RWPE2 (cell line): ENCODE data around the gene TBC1D14.

Experiments
- ATAC-seq: fragments of 200-7000 bp; cut with Tn5 transposase; 3 replicates; pipeline ENCODE4 v1.9.1; 2021; ENCODE audit warnings: low read depth
- DNase-seq: peaks from one replicate; pipeline ENCODE4 v3.0.0-alpha.2; 2020; ENCODE audit warnings: low spot score
- H3K27ac ChIP-seq: fragments of 450-650 bp; 2 replicates; pipeline ENCODE4 v1.5.1; 2017; ENCODE audit warnings: mild to moderate bottlenecking; ENCODE audit not compliant: poor library complexity, severe bottlenecking
- H3K27me3 ChIP-seq: fragments of 250-450 bp; sonication (Bioruptor Pico); 2 replicates; pipeline ENCODE4 v1.5.1; 2021; ENCODE audit warnings: mild to moderate bottlenecking, moderate library complexity; ENCODE audit not compliant: insufficient read depth, poor library complexity, severe bottlenecking
- H3K36me3 ChIP-seq: fragments of 250-450 bp; sonication (Bioruptor Pico); 2 replicates; pipeline ENCODE4 v1.5.1; 2020; ENCODE audit warnings: low read depth, mild to moderate bottlenecking, moderate library complexity
- H3K4me1 ChIP-seq: fragments of 250-450 bp; sonication (Bioruptor Pico); 2 replicates; pipeline ENCODE4 v1.5.1; 2021; ENCODE audit warnings: mild to moderate bottlenecking, moderate library complexity; ENCODE audit not compliant: insufficient read depth, poor library complexity, severe bottlenecking
- H3K4me3 ChIP-seq: fragments of 250-450 bp; sonication (Bioruptor Pico); 2 replicates; pipeline ENCODE4 v1.5.1; 2021; ENCODE audit warnings: mild to moderate bottlenecking, moderate library complexity; ENCODE audit not compliant: severe bottlenecking
- H3K9me3 ChIP-seq: fragments of 250-450 bp; sonication (Bioruptor Pico); 2 replicates; pipeline ENCODE4 v1.5.1; 2021; ENCODE audit warnings: mild to moderate bottlenecking, moderate library complexity; ENCODE audit not compliant: severe bottlenecking
- CTCF ChIP-seq: fragments of 450-650 bp; IDR thresholded peaks from one replicate; pipeline ENCODE4 v1.5.1; 2017; ENCODE audit warnings: mild to moderate bottlenecking, moderate library complexity; ENCODE audit not compliant: poor library complexity, severe bottlenecking

TBC1D14 gene

GRCh38 chr4:7013175-7013574 lies 103.5 kb downstream of the TBC1D14 start:
- H3K9me3 ChIP-seq, result no peaks in the 10 kb centered on the region
- no peak for ATAC-seq
- no peak for TF ChIP-seq CTCF
- H3K4me3 ChIP-seq, result no peak overlapping the region
- no peak overlapping the region for H3K27ac ChIP-seq
- H3K27me3 ChIP-seq, result no peaks in the 10 kb centered on the region
- H3K36me3 ChIP-seq, result peaks cover 97% of the 10 kb centered on the region
- peaks cover under 1% of the 10 kb centered on the region for H3K4me1 ChIP-seq
- DNase-seq, result no peak

- DNase-seq (no peak), ATAC-seq (no peak)
- no peaks in the 10 kb centered on the region for H3K27me3 ChIP-seq
- no peak overlapping the region for H3K27ac ChIP-seq
- TF ChIP-seq CTCF, result no peak
- no peak overlapping the region for H3K4me3 ChIP-seq
- H3K9me3 ChIP-seq, result no peaks in the 10 kb centered on the region
- no peaks in the 10 kb centered on the region for H3K4me1 ChIP-seq
- H3K36me3 ChIP-seq, result peaks cover 90% of the 10 kb centered on the region
Measured at GRCh38 chr4:7014815-7015214, 105.2 kb downstream of the TBC1D14 start.

- ATAC-seq, result no peak
- DNase-seq, result no peak
- H3K36me3 ChIP-seq, result peaks cover 84% of the 10 kb centered on the region
- no peak overlapping the region for H3K27ac ChIP-seq
- H3K27me3 ChIP-seq, result no peaks in the 10 kb centered on the region
- peaks cover 2% of the 10 kb centered on the region for H3K4me1 ChIP-seq
- H3K9me3 ChIP-seq, result no peaks in the 10 kb centered on the region
- no peak for TF ChIP-seq CTCF
- no peak overlapping the region for H3K4me3 ChIP-seq
Measured at GRCh38 chr4:7015383-7016035, 105.9 kb downstream of the TBC1D14 start.

- Histone ChIP-seq H3K36me3 (peaks cover 84% of the 10 kb centered on the region), H3K27ac (no peak overlapping the region), H3K9me3 (no peaks in the 10 kb centered on the region), H3K27me3 (no peaks in the 10 kb centered on the region), H3K4me1 (peaks cover 8% of the 10 kb centered on the region), H3K4me3 (no peak overlapping the region)
- TF ChIP-seq CTCF, result no peak
- ATAC-seq (no peak), DNase-seq (no peak)
Measured at GRCh38 chr4:7016086-7016485, 106.5 kb downstream of the TBC1D14 start.

- Histone ChIP-seq H3K9me3 (no peaks in the 10 kb centered on the region), H3K4me3 (no peak overlapping the region), H3K36me3 (peaks cover 84% of the 10 kb centered on the region), H3K27me3 (no peaks in the 10 kb centered on the region), H3K27ac (no peak overlapping the region), H3K4me1 (peaks cover 12% of the 10 kb centered on the region)
- no peak for DNase-seq
- no peak for TF ChIP-seq CTCF
- no peak for ATAC-seq
Measured at GRCh38 chr4:7016512-7016911, 106.9 kb downstream of the TBC1D14 start.
